ENCODE measurements around the gene DLGAP5.

DNA sequence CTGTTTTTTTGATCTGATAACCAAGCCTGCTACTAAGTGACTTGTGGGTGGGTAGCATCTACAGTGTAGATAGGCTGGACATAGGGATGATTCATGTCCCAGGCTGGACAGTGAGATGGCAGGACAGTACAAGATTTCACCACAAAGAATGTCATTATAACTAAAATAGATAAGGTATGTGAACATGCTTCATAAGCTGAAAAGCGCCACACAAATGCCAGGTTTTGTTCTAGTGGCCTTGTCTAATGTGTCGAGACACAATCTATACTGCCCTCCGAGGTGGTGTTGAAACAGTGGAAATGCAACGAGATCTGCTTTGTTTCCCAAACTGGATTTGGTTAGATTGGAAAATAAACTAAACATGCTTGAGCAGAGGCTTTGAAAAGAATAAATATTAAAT, 58.0 kb downstream of the DLGAP5 start:
- TF ChIP-seq MAFK (IDR thresholded peaks at IDR 0.05; ENCODE audit: low read depth, low read length): no peak
- TF ChIP-seq FOS (IDR thresholded peaks at IDR 0.05; ENCODE audit: low read depth, low read length): no peak
- TF ChIP-seq, protein P1, sequence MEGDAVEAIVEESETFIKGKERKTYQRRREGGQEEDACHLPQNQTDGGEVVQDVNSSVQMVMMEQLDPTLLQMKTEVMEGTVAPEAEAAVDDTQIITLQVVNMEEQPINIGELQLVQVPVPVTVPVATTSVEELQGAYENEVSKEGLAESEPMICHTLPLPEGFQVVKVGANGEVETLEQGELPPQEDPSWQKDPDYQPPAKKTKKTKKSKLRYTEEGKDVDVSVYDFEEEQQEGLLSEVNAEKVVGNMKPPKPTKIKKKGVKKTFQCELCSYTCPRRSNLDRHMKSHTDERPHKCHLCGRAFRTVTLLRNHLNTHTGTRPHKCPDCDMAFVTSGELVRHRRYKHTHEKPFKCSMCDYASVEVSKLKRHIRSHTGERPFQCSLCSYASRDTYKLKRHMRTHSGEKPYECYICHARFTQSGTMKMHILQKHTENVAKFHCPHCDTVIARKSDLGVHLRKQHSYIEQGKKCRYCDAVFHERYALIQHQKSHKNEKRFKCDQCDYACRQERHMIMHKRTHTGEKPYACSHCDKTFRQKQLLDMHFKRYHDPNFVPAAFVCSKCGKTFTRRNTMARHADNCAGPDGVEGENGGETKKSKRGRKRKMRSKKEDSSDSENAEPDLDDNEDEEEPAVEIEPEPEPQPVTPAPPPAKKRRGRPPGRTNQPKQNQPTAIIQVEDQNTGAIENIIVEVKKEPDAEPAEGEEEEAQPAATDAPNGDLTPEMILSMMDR (conservative IDR thresholded peaks at IDR 0.05; ENCODE audit: low read depth, low read length): peak; percentile 28; the same call in 1 of the 2 replicates
- no peak for TF ChIP-seq POLR2A (IDR thresholded peaks at IDR 0.05; ENCODE audit: low read depth, low read length)
- no peak for TF ChIP-seq RFX5 (IDR thresholded peaks at IDR 0.05; ENCODE audit: low read depth, low read length)
- TF ChIP-seq, protein P2, sequence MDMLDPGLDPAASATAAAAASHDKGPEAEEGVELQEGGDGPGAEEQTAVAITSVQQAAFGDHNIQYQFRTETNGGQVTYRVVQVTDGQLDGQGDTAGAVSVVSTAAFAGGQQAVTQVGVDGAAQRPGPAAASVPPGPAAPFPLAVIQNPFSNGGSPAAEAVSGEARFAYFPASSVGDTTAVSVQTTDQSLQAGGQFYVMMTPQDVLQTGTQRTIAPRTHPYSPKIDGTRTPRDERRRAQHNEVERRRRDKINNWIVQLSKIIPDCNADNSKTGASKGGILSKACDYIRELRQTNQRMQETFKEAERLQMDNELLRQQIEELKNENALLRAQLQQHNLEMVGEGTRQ (IDR thresholded peaks at IDR 0.05; ENCODE audit: low read depth, low read length): no peak
- TF ChIP-seq SMC3 (IDR thresholded peaks at IDR 0.05; ENCODE audit: low read depth, low read length): peak; percentile 23; the same call in 1 of the 2 replicates
- no peak for TF ChIP-seq BHLHE40 (IDR thresholded peaks at IDR 0.05; ENCODE audit: low read depth, low read length)
- no peak for TF ChIP-seq MXI1 (IDR thresholded peaks at IDR 0.05; ENCODE audit: borderline replicate concordance, low read depth, low read length)
- TF ChIP-seq NFE2L2 (IDR thresholded peaks at IDR 0.05; ENCODE audit: low read depth, low read length): no peak
- no peak for TF ChIP-seq CEBPB (IDR thresholded peaks at IDR 0.05; ENCODE audit: low read depth, low read length)
